ENCODE data around the gene GABRG3. TPM values are rescaled to one million over a fixed set of nuclear protein-coding genes. Genes with fewer than 3 reads are reported as not detected.

Gene GABRG3
- total RNA-seq, 1 donor from 2014 or later, result not detected

GRCh38 chr15:27549746-27550145, 578.8 kb downstream of the GABRG3 start:
- intact Hi-C loops (cut with DNase I), result no loop called here
- no peak for ATAC-seq
- no peak for TF ChIP-seq CTCF (IDR thresholded peaks at IDR 0.05)
- Histone ChIP-seq H3K9me3 (no peaks in the 10 kb centered on the region), H3K36me3 (no peaks in the 10 kb centered on the region), H3K27me3 (ENCODE audit: low read depth) (no peaks in the 10 kb centered on the region), H3K4me1 (no peaks in the 10 kb centered on the region), H3K4me3 (no peak overlapping the region), H3K27ac (no peak overlapping the region)
- DNase-seq, result no peak

GRCh38 chr15:27550635-27551034, 579.7 kb downstream of the GABRG3 start:
- intact Hi-C loops (cut with DNase I), result no loop called here
- no peak for ATAC-seq
- no peak for TF ChIP-seq CTCF (IDR thresholded peaks at IDR 0.05)

GRCh38 chr15:27561816-27562215, 590.8 kb downstream of the GABRG3 start:
- H3K4me1 ChIP-seq, result no peaks in the 10 kb centered on the region
- no peak for DNase-seq
- H3K27ac ChIP-seq, result no peak overlapping the region
- no peak for ATAC-seq
- no peak overlapping the region for H3K4me3 ChIP-seq
- TF ChIP-seq CTCF (IDR thresholded peaks at IDR 0.05), result no peak
- H3K36me3 ChIP-seq, result no peaks in the 10 kb centered on the region
- intact Hi-C loops (cut with DNase I), result no loop called here
- H3K9me3 ChIP-seq, result peaks cover 5% of the 10 kb centered on the region
- H3K27me3 ChIP-seq (ENCODE audit: low read depth), result no peaks in the 10 kb centered on the region

More at GRCh38 chr15:27550635-27551034, 579.7 kb downstream of the GABRG3 start:
- no peak for DNase-seq
- Histone ChIP-seq H3K4me3 (no peak overlapping the region), H3K36me3 (no peaks in the 10 kb centered on the region), H3K27ac (no peak overlapping the region), H3K9me3 (no peaks in the 10 kb centered on the region), H3K27me3 (ENCODE audit: low read depth) (no peaks in the 10 kb centered on the region), H3K4me1 (no peaks in the 10 kb centered on the region)

- Histone ChIP-seq H3K36me3 (no peaks in the 10 kb centered on the region), H3K27me3 (ENCODE audit: low read depth) (no peaks in the 10 kb centered on the region), H3K9me3 (peaks cover 5% of the 10 kb centered on the region), H3K4me1 (no peaks in the 10 kb centered on the region), H3K27ac (no peak overlapping the region), H3K4me3 (no peak overlapping the region)
- intact Hi-C loops (cut with DNase I), result no loop called here
- ATAC-seq, result no peak
- no peak for DNase-seq
- TF ChIP-seq CTCF (IDR thresholded peaks at IDR 0.05), result no peak
These were observed 592.9 kb downstream of the GABRG3 start for GRCh38 chr15:27563765-27564370.

- no peaks in the 10 kb centered on the region for H3K4me1 ChIP-seq
- peaks cover 5% of the 10 kb centered on the region for H3K9me3 ChIP-seq
- ATAC-seq, result no peak
- no peak overlapping the region for H3K4me3 ChIP-seq
- no peaks in the 10 kb centered on the region for H3K36me3 ChIP-seq
- DNase-seq, result no peak
- no peak overlapping the region for H3K27ac ChIP-seq
- no peak for TF ChIP-seq CTCF (IDR thresholded peaks at IDR 0.05)
- H3K27me3 ChIP-seq (ENCODE audit: low read depth), result no peaks in the 10 kb centered on the region
- intact Hi-C loops (cut with DNase I), result no loop called here
These were observed 593.7 kb downstream of the GABRG3 start for GRCh38 chr15:27564656-27565055.
